Measurements from ENCODE around the gene SYTL2.
"Not testable (repeated sequence)": the region's sequence is repeated elsewhere in the genome, so short reads cannot be mapped to it uniquely, and the experiment has no call there.

Gene SYTL2

DNA sequence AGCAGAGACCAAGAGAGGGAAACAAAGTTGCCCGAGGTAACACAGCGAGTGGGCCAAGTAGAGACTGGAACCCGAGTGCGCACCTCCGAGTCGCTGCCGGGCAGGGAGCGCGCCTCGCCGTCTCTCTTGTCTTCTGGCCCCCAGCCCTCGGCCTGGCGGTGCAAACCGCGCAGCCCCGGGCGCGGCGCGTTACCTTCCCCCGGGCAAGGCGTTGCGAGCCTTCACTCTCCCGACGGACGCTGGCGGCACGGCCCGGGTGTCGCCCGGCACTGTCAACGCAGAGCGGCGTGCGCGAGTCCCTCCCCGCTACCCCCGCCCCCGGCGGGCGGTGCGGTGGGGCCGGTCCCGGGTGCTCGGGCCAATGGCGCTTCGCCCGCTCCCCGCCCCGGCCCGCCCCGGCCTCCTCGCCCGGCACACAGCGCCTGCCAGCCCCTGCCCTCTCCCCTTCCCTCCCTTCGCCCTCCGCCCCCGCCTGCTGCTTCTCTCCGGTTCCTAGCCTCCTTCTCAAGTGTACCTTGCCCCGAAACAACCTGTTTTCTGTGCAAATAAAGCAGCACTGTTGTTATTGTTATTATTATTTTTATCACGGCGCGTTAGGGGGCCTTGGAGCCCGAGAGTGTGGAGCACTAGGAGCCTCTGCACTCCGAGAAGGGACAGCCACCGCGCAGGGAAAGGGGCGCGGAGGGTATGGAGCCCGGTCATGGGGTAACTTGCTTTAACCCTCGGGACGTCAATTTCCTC lies at the start of gene SYTL2:
Gene SYTL2 (minus strand): TSS at position 271 of the 741 bp plus-strand sequence. CDS start 53,416 bp downstream, outside the sequence.
- DNase-seq: peak; percentile 66

GRCh38 chr11:85859541-85859940 lies 48.6 kb upstream of the SYTL2 start:
- not testable (repeated sequence) for DNase-seq

DNA sequence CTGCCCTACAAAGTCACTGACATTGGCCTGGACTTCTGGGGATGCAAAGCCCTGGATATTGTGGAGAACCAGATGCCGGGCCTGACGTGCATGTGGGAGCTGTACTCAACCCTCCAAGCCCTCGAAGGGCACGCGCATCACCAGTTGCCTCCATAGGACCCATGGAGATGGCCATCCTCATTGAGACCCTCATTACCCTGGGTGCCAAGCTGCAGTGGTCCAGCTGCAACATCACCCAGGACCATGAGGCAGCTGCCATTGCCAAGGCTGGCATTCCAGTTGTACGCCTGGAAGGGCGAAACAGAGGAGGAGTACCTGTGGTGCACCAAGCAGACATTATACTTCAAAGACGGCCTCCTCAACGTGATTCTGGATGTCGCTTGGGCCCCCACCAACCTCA lies 46.2 kb upstream of the SYTL2 start:
- DNase-seq: no peak

DNA sequence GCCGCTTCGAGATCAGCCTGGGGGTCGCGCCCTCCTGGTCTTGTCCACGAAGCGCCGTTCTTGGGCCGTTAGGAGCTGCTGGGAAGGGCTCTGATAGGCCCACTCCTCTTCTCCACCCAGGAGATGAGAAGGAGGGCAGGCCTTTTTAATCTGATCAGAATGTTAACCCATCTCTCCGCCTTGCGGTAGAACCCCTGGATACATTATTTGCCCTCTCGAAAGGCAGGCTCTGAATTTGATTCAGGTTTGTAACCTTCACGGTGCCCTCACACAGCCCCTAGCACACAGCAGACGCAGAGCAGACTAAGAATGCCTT lies 44.4 kb upstream of the SYTL2 start, which contains the start of gene CCDC83:
Gene CCDC83 (plus strand): TSS at position 43 of the 316 bp plus-strand sequence. CDS start 9,741 bp downstream, outside the sequence.
- DNase-seq: peak; percentile 28

DNA sequence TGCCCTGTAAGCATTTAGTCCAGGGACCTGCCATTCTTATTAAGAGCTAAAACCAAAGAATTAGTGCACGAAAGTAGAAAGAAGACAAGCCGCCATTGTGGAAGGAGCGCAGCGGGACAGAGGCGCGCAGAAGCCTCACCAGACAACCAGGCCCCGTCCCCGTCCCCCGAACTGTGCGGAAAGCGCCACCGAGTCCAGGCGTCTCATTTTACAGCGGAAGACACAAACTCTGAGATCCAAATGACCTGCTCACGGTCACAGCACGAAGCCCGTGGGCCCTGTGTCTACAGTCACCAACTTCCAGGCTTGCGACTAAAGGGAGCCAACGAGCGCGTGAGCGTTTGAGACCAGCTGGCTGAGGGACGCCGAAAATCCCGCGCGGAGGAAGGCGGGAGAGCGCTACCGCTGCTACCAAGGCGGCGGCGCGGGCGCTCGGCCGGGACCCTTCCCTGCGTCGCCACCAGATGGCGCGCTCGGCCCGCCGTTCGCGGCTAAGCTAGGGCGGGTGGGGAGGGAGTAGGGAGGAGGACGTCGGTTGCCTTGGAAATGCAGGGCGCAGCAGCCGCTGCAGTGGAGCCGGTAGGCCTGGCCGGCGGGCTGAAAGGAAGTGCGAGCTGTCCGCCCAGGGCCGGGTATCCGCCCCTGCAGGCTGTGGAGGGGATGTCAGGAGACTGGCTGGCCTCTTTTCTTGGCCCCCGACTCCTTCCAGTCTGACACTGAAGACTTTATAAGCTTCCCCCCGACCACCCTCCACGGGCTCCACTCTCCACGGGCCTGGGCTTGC lies 43.8 kb upstream of the SYTL2 start:
- peak; percentile 94 for DNase-seq

GRCh38 chr11:85854212-85854556 lies 43.2 kb upstream of the SYTL2 start:
- no peak for DNase-seq

DNA sequence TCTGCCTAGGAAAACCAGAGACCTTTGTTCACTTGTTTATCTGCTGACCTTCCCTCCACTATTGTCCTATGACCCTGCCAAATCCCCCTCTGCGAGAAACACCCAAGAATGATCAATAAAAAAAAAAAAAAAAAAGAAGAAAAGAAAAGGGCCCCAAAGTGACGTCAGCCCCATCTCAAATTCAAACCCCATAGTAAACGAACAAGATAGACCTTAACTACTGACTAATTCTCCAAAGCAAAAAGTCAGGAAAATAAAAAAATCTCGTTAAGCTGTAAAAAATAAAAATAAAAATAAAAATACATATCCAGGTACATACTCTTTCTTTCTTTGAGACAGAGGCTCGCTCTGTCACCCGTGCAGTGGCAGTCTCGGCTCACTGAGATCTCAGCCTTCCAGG lies 42.6 kb upstream of the SYTL2 start:
- DNase-seq: not testable (repeated sequence)

DNA sequence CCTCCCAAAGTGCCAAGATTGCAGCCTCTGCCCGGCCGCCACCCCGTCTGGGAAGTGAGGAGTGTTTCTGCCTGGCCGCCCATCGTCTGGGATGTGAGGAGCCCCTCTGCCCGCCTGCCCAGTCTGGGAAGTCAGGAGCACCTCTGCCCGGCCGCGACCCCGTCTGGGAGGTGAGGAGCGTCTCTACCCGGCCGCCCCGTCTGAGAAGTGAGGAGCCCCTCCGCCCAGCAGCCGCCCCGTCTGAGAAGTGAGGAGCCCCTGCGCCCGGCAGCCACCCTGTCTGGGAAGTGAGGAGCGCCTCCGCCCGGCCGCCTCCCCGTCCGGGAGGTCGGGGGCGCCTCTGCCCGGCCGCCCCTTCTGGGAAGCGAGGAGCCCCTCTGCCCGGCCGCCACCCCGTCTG lies 41.8 kb upstream of the SYTL2 start:
- DNase-seq: not testable (repeated sequence)

GRCh38 chr11:85848556-85848955 lies 37.6 kb upstream of the SYTL2 start:
- DNase-seq: no peak

DNA sequence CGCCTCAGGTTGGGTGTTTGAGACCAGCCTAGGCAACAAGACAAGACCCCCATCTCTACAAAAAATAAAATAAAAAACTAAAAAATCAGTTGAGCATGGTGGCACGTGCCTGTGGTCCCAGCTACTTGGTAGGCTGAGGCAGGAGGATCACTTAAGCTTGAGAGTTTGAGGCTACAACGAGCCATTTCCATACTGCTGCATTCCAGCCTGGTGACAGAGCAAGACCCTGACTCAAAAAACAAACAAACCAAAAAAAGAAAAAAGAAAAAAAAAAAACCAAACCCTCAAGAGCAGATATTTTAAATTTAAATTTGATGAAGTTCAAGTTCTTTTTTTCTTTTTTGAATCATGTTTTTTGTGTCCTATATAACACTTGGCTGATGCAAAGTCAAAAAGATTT lies 37.1 kb upstream of the SYTL2 start:
- peak; percentile 41 for DNase-seq

GRCh38 chr11:85847436-85847835 lies 36.5 kb upstream of the SYTL2 start:
- no peak for DNase-seq

DNA sequence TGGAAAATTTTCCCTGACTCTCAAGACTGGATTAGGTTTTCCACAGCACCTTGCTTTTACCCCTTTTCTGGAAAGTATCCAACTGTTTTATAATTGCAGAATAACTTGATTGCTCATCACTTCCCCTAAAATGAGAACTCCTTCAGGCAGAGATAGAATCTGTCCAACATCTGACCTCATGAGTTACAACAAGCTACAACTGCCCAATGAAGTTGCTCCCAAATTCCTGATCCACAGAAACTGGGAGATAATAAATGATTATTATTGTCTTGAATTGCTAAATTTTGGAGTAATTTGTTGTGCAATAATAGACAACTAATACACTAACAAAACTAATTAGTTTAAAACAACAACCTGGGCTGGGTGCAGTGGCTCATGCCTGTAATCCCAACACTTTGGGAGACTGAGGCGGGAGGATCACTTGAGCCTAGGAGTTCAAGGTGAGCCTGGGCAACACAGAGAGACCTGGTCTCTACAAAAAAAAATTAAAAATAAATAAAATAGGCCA lies 34.2 kb upstream of the SYTL2 start:
- peak; percentile 41 for DNase-seq

DNA sequence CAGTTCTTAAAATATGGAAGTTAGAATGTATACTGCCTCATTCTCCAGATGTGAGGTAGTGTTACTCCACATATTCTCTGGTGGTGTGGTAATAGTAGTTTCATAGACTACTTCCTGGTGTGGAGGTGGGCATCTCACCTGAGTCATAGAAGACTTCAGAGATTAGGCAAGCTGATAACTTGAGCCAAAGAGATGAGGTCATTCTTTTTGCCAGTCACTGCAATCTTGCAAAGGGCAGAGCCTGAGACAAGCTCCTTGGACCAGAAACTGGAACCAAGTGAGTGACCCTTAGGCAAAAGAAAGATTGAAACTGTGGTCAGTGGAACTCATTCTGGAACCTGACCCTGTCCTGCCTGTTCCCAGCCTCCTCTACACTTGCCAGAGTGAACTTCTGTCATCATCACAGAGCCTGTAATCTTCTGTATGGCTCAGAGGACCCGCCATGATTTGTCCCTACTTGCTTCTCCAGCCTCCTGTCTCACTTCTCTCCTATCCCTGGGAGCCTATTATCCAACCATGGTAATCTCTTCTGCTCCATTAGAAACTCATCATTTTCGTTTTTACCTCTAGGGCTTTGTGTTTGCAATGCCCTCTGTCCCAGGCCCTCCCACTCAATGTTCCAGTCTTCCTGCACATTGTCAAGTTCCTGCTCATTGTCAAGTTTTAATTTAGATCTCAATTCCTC lies 33.6 kb upstream of the SYTL2 start:
- peak; percentile 43 for DNase-seq

DNA sequence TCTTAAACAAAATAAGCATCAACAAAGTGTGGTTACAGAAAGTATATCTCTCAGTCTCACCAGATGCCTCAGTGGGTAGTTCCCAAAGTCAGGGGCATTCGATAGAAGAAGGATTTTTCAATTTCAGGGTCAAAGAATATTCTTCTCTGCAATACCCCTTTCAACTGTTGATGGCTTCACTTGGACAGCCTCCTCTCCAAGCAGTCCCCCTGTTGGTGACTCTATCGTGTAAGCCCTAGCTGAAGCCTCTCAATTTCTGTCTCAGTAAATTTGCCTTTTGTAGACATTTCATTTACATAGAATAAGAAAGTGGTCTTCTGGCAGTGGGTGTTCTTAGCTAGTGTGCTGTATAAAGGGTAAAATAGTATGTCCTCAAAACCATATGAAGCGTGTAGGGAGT lies 33.0 kb upstream of the SYTL2 start:
- DNase-seq: no peak

GRCh38 chr11:85840932-85841331 lies 30.0 kb upstream of the SYTL2 start:
- not testable (repeated sequence) for DNase-seq

DNA sequence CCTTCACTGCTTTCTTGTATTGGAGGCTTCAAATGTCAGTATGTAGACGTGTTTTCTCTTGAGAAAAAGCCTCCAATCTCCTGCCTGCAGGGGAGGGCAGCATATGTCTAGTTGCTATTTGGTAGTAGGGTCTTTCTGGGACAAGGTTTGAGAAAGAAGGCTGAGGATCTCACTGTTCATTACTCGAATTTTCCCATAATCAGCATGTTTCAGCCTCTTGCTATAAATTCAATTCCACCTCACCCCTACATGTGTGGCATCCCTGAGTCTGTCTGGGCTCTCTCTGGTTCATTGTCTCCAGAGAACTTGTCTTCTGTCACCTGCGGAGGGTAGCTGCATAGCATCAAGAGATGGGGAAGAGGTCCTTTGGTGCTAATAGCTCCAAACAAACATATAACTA lies 24.8 kb upstream of the SYTL2 start:
- no peak for DNase-seq

DNA sequence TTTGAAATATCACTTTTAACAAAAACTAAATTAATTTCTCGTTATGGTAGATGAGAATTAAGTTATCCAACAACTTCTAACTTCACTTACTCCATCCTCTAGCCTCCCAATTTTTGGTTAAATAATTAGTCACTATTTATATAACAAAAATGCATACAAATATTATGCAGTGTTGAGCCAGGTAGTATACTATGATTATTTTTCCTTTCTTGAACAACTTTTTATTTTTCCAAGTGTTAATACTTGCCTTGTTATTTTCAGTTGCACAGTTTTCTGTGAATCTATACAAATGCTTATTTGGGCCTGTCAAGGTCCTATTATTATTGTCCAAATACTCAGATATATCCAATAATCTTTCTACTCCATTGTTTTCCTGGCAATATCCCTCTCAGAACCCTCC lies 24.3 kb upstream of the SYTL2 start:
- no peak for DNase-seq

DNA sequence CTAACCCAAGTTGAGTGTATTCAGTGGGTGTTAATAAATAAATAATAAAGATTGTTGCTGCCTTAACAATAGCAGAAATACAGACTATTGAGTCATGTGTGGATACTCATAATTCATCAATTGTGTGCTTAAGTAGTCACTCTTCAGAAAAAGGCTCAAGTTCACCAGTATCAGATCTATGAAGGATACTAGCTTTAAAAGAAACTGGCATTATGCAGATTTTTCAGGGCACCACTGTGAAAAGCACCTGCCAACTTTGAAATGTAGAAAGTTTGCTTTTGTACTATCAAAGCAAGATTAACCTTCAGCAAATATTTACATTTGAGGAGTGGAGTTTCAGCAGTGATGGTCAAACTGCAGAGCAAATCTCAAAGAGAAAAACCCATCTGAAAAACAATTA lies 20.1 kb upstream of the SYTL2 start:
- no peak for DNase-seq

GRCh38 chr11:85829172-85829571 lies 18.2 kb upstream of the SYTL2 start:
- DNase-seq: no peak

DNA sequence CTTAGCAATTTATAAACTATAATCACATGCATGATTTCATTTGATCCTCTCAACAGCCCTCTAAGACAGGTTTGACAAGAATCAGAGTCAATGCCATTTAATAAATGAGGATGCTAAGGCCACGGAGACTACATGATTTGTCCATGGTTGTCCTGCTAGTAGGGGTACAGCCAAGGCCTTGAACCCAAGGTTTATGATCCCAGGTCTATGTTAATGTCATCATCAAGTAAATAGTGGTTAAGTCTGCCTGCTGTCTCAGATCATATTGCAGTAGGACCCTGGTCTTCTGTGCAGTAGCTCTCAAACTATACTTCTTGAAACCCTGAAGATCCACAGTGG lies 17.7 kb upstream of the SYTL2 start:
- DNase-seq: no peak

- peak; percentile 97 for DNase-seq
These were observed 17.1 kb upstream of the SYTL2 start for GRCh38 chr11:85827748-85828639.

- DNase-seq: peak; percentile 61
These were observed 15.3 kb upstream of the SYTL2 start for GRCh38 chr11:85826116-85826855.

Measured in fibroblast of skin of right biceps (primary cell).